Neural cell (in vitro differentiated cells): ENCODE measurements around the gene ATE1. TPM values are rescaled to one million over a fixed set of nuclear protein-coding genes. Genes with fewer than 3 reads are reported as not detected.

Experiments used
- H2AFZ ChIP-seq: fragments of 200-600, 300-800 bp; sonication (generic), shearing (Covaris generic); 2 replicates; pipeline ENCODE4 v1.6.0; 2014; ENCODE audit warnings: low read depth, mild to moderate bottlenecking, antibody characterized with exemption, low read length, moderate library complexity
- H3F3A ChIP-seq: fragments of 200-600 bp; shearing (Covaris generic); 2 replicates; pipeline ENCODE4 v1.6.1; 2016; ENCODE audit warnings: mild to moderate bottlenecking, moderate library complexity, mixed read lengths, antibody characterized with exemption, low read length; ENCODE audit not compliant: insufficient read depth, poor library complexity, severe bottlenecking
- H3K27ac ChIP-seq: fragments of 200-600, 300-800 bp; sonication (generic), shearing (Covaris generic); 2 replicates; pipeline ENCODE4 v1.5.1; 2014; ENCODE audit warnings: mild to moderate bottlenecking, low read length, moderate library complexity
- H3K27me3 ChIP-seq: fragments of 300-800, 200-600 bp; sonication (generic), shearing (Covaris generic); 2 replicates; pipeline ENCODE4 v1.6.0; 2014; ENCODE audit warnings: mild to moderate bottlenecking, low read depth, low read length, moderate library complexity; ENCODE audit not compliant: insufficient read depth
- H3K36me3 ChIP-seq: fragments of 300-800, 200-600 bp; sonication (generic), shearing (Covaris generic); 2 replicates; pipeline ENCODE4 v1.5.1; 2014; ENCODE audit warnings: mild to moderate bottlenecking, antibody characterized with exemption, low read length, moderate library complexity; ENCODE audit not compliant: insufficient read depth
- H3K4me2 ChIP-seq: fragments of 300-800, 200-600 bp; sonication (generic), shearing (Covaris generic); 2 replicates; pipeline ENCODE4 v1.6.0; 2014; ENCODE audit warnings: mild to moderate bottlenecking, low read length
- H3K4me3 ChIP-seq: fragments of 300-800, 200-600 bp; sonication (generic), shearing (Covaris generic); 2 replicates; pipeline ENCODE4 v1.5.1; 2014; ENCODE audit warnings: mild to moderate bottlenecking, low read length, moderate library complexity
- H3K79me2 ChIP-seq: fragments of 200-600 bp; shearing (Covaris generic); replicated peaks from 2 replicates; pipeline ENCODE4 v1.6.0; 2014; ENCODE audit warnings: mild to moderate bottlenecking, low read length, moderate library complexity; ENCODE audit not compliant: insufficient read depth
- H3K9ac ChIP-seq: fragments of 300-800, 200-600 bp; sonication (generic), shearing (Covaris generic); 2 replicates; pipeline ENCODE4 v1.6.1; 2016; ENCODE audit warnings: mild to moderate bottlenecking, low read length, mixed read lengths
- H3K9me2 ChIP-seq: fragments of 200-600 bp; shearing (Covaris generic); 2 replicates; pipeline ENCODE4 v1.6.1; 2016; ENCODE audit warnings: mild to moderate bottlenecking, low read length, mixed read lengths; ENCODE audit not compliant: insufficient read depth
- H3K9me3 ChIP-seq: fragments of 200-600, 300-800 bp; sonication (generic), shearing (Covaris generic); 2 replicates; pipeline ENCODE4 v1.6.1; 2016; ENCODE audit warnings: mild to moderate bottlenecking, mixed run types, low read length, moderate library complexity, mixed read lengths
- H4K20me1 ChIP-seq: fragments of 200-600 bp; shearing (Covaris generic); 2 replicates; pipeline ENCODE4 v1.6.1; 2016; ENCODE audit warnings: mild to moderate bottlenecking, mixed run types; ENCODE audit not compliant: insufficient read depth
- EP300 ChIP-seq: fragments of 450-650 bp; conservative IDR thresholded peaks from 2 replicates; pipeline ENCODE4 v1.6.1; 2014; ENCODE audit warnings: antibody characterized with exemption, mild to moderate bottlenecking, moderate library complexity; ENCODE audit not compliant: poor library complexity, severe bottlenecking
- EZH2 ChIP-seq: fragments of 200-600, 300-800 bp; shearing (Covaris generic), sonication (generic); IDR thresholded peaks from 2 replicates; pipeline ENCODE4 v1.6.1; 2014; ENCODE audit warnings: antibody characterized with exemption, low read length, borderline replicate concordance, mild to moderate bottlenecking; ENCODE audit not compliant: insufficient read depth, poor library complexity, severe bottlenecking
- MXI1 ChIP-seq: fragments of 450-650 bp; conservative IDR thresholded peaks from 2 replicates; pipeline ENCODE4 v1.6.1; 2014; ENCODE audit warnings: antibody characterized with exemption, mild to moderate bottlenecking; ENCODE audit not compliant: poor library complexity, severe bottlenecking
- POLR2AphosphoS5 ChIP-seq: IDR thresholded peaks from 2 replicates; pipeline ENCODE4 v1.6.1; 2012
- RAD21 ChIP-seq: fragments of 450-650 bp; conservative IDR thresholded peaks from 2 replicates; pipeline ENCODE4 v1.6.1; 2014; ENCODE audit warnings: antibody characterized with exemption, mild to moderate bottlenecking, moderate library complexity
- SMC3 ChIP-seq: fragments of 450-650 bp; conservative IDR thresholded peaks from 2 replicates; pipeline ENCODE4 v1.6.1; 2014; ENCODE audit warnings: antibody characterized with exemption, mild to moderate bottlenecking, moderate library complexity; ENCODE audit not compliant: poor library complexity
- TAF1 ChIP-seq: IDR thresholded peaks from 2 replicates; pipeline ENCODE4 v1.6.1; 2012; ENCODE audit warnings: low read depth
- polyA plus RNA-seq: library from polyadenylated mRNA; depleted of rRNA; stranded (reverse); fragments of >200 nt; gene quantifications from 2 replicates; pipeline ENCODE4 v1.2.3, GENCODE V29; 2014
- TF ChIP-seq, protein P1 (sequence below): fragments of 450-650 bp; IDR thresholded peaks from 2 replicates; pipeline ENCODE4 v1.5.1; 2014; ENCODE audit warnings: antibody characterized with exemption, mild to moderate bottlenecking, moderate library complexity; ENCODE audit not compliant: poor library complexity, severe bottlenecking
- TF ChIP-seq, protein P2 (sequence below): IDR thresholded peaks from 2 replicates; pipeline ENCODE4 v1.6.1; 2012; ENCODE audit warnings: borderline replicate concordance

The ATE1 gene
- polyA plus RNA-seq, 1 donor from 2014 or later, result 23.7 TPM

DNA sequence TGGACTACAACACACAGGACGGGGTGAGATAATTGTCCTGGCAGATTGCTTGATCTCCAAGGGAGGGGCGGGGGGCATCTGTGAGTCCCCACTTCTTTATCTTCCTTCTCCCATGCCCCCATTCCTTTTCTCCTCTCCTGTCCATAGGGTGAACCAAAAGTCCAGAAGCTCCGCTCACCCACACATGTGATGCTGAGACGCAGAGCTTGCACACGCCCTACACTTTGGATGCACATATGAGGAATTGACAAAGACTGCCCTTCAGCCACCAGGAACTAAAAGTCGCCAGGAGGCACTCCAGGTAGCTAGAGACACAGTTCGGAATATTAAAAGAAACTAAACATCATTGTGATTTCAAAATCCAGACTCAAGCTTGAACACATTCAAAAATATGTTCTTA, 216.9 kb downstream of the ATE1 start:
- no peaks in the 10 kb centered on the region for H3K9me3 ChIP-seq
- H3K4me3 ChIP-seq, result no peak overlapping the region
- H3K79me2 ChIP-seq, result no peaks in the 10 kb centered on the region
- no peaks in the 10 kb centered on the region for H3F3A ChIP-seq
- H3K27me3 ChIP-seq, result no peaks in the 10 kb centered on the region
- H3K27ac ChIP-seq, result no peak overlapping the region
- no peaks in the 10 kb centered on the region for H3K36me3 ChIP-seq
- H4K20me1 ChIP-seq, result no peaks in the 10 kb centered on the region
- H3K9me2 ChIP-seq, result no peaks in the 10 kb centered on the region
- H3K4me2 ChIP-seq, result no peak overlapping the region
- no peak for TF ChIP-seq TAF1
- no peak for TF ChIP-seq EZH2
- TF ChIP-seq, protein P1, sequence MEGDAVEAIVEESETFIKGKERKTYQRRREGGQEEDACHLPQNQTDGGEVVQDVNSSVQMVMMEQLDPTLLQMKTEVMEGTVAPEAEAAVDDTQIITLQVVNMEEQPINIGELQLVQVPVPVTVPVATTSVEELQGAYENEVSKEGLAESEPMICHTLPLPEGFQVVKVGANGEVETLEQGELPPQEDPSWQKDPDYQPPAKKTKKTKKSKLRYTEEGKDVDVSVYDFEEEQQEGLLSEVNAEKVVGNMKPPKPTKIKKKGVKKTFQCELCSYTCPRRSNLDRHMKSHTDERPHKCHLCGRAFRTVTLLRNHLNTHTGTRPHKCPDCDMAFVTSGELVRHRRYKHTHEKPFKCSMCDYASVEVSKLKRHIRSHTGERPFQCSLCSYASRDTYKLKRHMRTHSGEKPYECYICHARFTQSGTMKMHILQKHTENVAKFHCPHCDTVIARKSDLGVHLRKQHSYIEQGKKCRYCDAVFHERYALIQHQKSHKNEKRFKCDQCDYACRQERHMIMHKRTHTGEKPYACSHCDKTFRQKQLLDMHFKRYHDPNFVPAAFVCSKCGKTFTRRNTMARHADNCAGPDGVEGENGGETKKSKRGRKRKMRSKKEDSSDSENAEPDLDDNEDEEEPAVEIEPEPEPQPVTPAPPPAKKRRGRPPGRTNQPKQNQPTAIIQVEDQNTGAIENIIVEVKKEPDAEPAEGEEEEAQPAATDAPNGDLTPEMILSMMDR, result no peak
- TF ChIP-seq RAD21, result no peak
- TF ChIP-seq, protein P2, sequence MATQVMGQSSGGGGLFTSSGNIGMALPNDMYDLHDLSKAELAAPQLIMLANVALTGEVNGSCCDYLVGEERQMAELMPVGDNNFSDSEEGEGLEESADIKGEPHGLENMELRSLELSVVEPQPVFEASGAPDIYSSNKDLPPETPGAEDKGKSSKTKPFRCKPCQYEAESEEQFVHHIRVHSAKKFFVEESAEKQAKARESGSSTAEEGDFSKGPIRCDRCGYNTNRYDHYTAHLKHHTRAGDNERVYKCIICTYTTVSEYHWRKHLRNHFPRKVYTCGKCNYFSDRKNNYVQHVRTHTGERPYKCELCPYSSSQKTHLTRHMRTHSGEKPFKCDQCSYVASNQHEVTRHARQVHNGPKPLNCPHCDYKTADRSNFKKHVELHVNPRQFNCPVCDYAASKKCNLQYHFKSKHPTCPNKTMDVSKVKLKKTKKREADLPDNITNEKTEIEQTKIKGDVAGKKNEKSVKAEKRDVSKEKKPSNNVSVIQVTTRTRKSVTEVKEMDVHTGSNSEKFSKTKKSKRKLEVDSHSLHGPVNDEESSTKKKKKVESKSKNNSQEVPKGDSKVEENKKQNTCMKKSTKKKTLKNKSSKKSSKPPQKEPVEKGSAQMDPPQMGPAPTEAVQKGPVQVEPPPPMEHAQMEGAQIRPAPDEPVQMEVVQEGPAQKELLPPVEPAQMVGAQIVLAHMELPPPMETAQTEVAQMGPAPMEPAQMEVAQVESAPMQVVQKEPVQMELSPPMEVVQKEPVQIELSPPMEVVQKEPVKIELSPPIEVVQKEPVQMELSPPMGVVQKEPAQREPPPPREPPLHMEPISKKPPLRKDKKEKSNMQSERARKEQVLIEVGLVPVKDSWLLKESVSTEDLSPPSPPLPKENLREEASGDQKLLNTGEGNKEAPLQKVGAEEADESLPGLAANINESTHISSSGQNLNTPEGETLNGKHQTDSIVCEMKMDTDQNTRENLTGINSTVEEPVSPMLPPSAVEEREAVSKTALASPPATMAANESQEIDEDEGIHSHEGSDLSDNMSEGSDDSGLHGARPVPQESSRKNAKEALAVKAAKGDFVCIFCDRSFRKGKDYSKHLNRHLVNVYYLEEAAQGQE, result no peak
- TF ChIP-seq EP300, result no peak
- no peak for TF ChIP-seq SMC3
- no peak for TF ChIP-seq MXI1
- TF ChIP-seq POLR2AphosphoS5, result no peak
- H3K9ac ChIP-seq, result no peak overlapping the region
- H2AFZ ChIP-seq, result no peak overlapping the region

DNA sequence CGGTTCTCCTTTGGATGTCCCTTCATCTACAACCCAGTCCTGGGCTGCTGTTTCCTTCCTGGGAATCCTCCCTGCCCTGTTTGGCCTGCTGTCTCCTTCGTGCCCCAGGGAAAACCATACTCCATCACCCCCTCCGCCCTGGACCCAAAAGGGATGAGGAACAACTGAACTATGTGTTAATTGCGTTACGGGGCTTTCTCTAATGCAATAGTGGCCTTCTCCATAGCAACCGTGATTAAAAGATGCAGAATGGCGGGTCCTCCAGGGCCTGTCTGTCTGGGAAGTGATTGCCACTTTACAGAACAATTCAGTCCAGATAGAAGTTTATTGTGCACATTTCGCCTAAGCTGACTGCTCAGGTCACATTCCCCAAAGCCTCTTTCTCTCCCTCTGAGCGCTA, 217.6 kb downstream of the ATE1 start:
- no peaks in the 10 kb centered on the region for H3K27me3 ChIP-seq
- H2AFZ ChIP-seq, result peak overlapping the region; percentile 17
- H3K79me2 ChIP-seq, result no peaks in the 10 kb centered on the region
- peak overlapping the region; percentile 50 for H3K4me2 ChIP-seq
- H3K27ac ChIP-seq, result no peak overlapping the region
- no peak overlapping the region for H3K9ac ChIP-seq
- H3K9me3 ChIP-seq, result no peaks in the 10 kb centered on the region
- no peaks in the 10 kb centered on the region for H3K9me2 ChIP-seq
- no peaks in the 10 kb centered on the region for H4K20me1 ChIP-seq
- H3F3A ChIP-seq, result no peaks in the 10 kb centered on the region
- H3K4me3 ChIP-seq, result peak overlapping the region; percentile 39
- TF ChIP-seq POLR2AphosphoS5, result no peak
- TF ChIP-seq, protein P1, result no peak
- TF ChIP-seq RAD21, result no peak
- TF ChIP-seq MXI1, result no peak
- TF ChIP-seq SMC3, result no peak
- no peak for TF ChIP-seq EP300
- no peak for TF ChIP-seq TAF1
- TF ChIP-seq, protein P2, result no peak
- TF ChIP-seq EZH2, result no peak
- no peaks in the 10 kb centered on the region for H3K36me3 ChIP-seq
